Measurements from ENCODE around the gene CCAR1.

DNA sequence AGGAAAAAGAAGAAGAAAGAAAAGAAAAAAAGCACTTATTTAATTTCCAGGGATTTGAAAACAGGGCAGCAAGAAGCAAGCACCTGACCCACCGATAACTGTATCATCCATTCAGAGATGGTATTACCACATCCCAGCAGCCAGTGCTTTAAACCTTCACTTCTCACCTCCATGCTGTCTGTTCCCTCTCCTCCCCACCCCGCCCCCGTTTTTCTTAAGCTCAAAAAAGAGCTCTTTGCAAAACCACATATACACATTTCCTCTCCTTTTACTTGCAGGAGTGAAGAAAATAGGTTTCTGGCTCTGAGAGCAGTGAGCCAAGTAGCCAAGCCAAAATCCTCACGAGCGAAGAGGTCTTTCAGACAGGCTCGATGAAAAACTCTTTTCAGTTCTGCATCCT, 108.5 kb downstream of the CCAR1 start:
- TF ChIP-seq CTCF (IDR thresholded peaks at IDR 0.05) = no peak
- TF ChIP-seq EZH2 (IDR thresholded peaks at IDR 0.05; ENCODE audit: borderline replicate concordance, insufficient read depth, low read depth, low read length, poor library complexity, severe bottlenecking) = no peak
